ENCODE results near the gene LEMD1. TPM values are rescaled to one million over a fixed set of nuclear protein-coding genes. Genes with fewer than 3 reads are reported as not detected.

Gene LEMD1
- total RNA-seq, 4 donors from 2014 or later: not detected

- 10% methylated on average over 6 of the region's 6 CpGs for WGBS
- TF ChIP-seq CTCF (IDR thresholded peaks at IDR 0.05) (peak; percentile 52 to 64 (median 62)), EP300 (IDR thresholded peaks at IDR 0.05) (no peak), POLR2A (IDR thresholded peaks at IDR 0.05; ENCODE audit: low read depth) (no peak), POLR2AphosphoS5 (IDR thresholded peaks at IDR 0.05) (no peak)
These were observed 24.8 kb downstream of the LEMD1 start for GRCh38 chr1:205396967-205397616.

GRCh38 chr1:205395616-205396015 is 26.2 kb downstream of the LEMD1 start:
- peaks cover 0 to 20% (median 0%) of the 10 kb centered on the region in 4 donors for H3K27me3 ChIP-seq
- no peak overlapping the region for H3K27ac ChIP-seq (replicated peaks in 1 of 4)
- TF ChIP-seq CTCF (IDR thresholded peaks at IDR 0.05) (no peak), POLR2AphosphoS5 (IDR thresholded peaks at IDR 0.05) (no peak), EP300 (IDR thresholded peaks at IDR 0.05) (no peak), POLR2A (IDR thresholded peaks at IDR 0.05; ENCODE audit: low read depth) (no peak)
- no peaks in the 10 kb centered on the region for H3K36me3 ChIP-seq
- H3K4me1 ChIP-seq: peaks cover 0 to 5% (median 0%) of the 10 kb centered on the region in 4 donors
- H3K4me3 ChIP-seq: no peak overlapping the region
- no peak for DNase-seq (ENCODE audit: extremely low spot score)
- 81% methylated on average over 3 of the region's 3 CpGs for WGBS
- intact Hi-C loops (cut with DNase I): loop anchor here (5.0 kb wide), 1 partner anchor 127 kb away; no protein-coding TSS in a partner anchor
- no peaks in the 10 kb centered on the region for H3K9me3 ChIP-seq

More at GRCh38 chr1:205396967-205397616, 24.8 kb downstream of the LEMD1 start:
- Histone ChIP-seq H3K27me3 (peaks cover 0 to 11% (median 0%) of the 10 kb centered on the region in 4 donors), H3K4me3 (no peak overlapping the region), H3K9me3 (no peaks in the 10 kb centered on the region), H3K27ac (replicated peaks in 1 of 4) (no peak overlapping the region), H3K4me1 (peaks cover 0 to 5% (median 0%) of the 10 kb centered on the region in 4 donors), H3K36me3 (no peaks in the 10 kb centered on the region)
- peak; percentile 83 for DNase-seq (ENCODE audit: extremely low spot score)
- intact Hi-C loops (cut with DNase I): loop anchor here (5.0 kb wide), 1 partner anchor 125 kb away; no protein-coding TSS in a partner anchor

- Histone ChIP-seq H3K9me3 (no peaks in the 10 kb centered on the region), H3K36me3 (no peaks in the 10 kb centered on the region), H3K4me1 (peaks cover 0 to 5% (median 0%) of the 10 kb centered on the region in 4 donors), H3K27ac (replicated peaks in 1 of 4) (no peak overlapping the region), H3K27me3 (peaks cover 0 to 25% (median 2%) of the 10 kb centered on the region in 4 donors), H3K4me3 (no peak overlapping the region)
- 91% methylated on average over 1 of the region's 1 CpG for WGBS
- no peak for TF ChIP-seq POLR2A (IDR thresholded peaks at IDR 0.05; ENCODE audit: low read depth)
- TF ChIP-seq CTCF (IDR thresholded peaks at IDR 0.05): no peak
- no peak for TF ChIP-seq POLR2AphosphoS5 (IDR thresholded peaks at IDR 0.05)
- TF ChIP-seq EP300 (IDR thresholded peaks at IDR 0.05): no peak
- intact Hi-C loops (cut with DNase I): no loop called here
- DNase-seq (ENCODE audit: extremely low spot score): peak; percentile 10
These were observed 29.2 kb downstream of the LEMD1 start for GRCh38 chr1:205392650-205393049.

- Histone ChIP-seq H3K36me3 (no peaks in the 10 kb centered on the region), H3K27ac (replicated peaks in 1 of 4) (no peak overlapping the region), H3K9me3 (no peaks in the 10 kb centered on the region), H3K4me1 (no peaks in the 10 kb centered on the region), H3K4me3 (no peak overlapping the region), H3K27me3 (peaks cover 0 to 25% (median 2%) of the 10 kb centered on the region in 4 donors)
- TF ChIP-seq CTCF (IDR thresholded peaks at IDR 0.05): no peak
- no peak for TF ChIP-seq EP300 (IDR thresholded peaks at IDR 0.05)
- TF ChIP-seq POLR2AphosphoS5 (IDR thresholded peaks at IDR 0.05): no peak
- TF ChIP-seq POLR2A (IDR thresholded peaks at IDR 0.05; ENCODE audit: low read depth): no peak
- DNase-seq (ENCODE audit: extremely low spot score): peak; percentile 70
- intact Hi-C loops (cut with DNase I): no loop called here
- 91% methylated on average over 6 of the region's 7 CpGs for WGBS
These were observed 30.5 kb downstream of the LEMD1 start for GRCh38 chr1:205391386-205391785.
